H1 (cell line): ENCODE measurements around the gene PAX9.

Experiments used
- CREB1 ChIP-seq: IDR thresholded peaks from 2 replicates; pipeline ENCODE4 v1.6.1; 2012; ENCODE audit warnings: inconsistent platforms
- EP300 ChIP-seq, 2 experiments: IDR thresholded peaks; 1 replicate in 1 of 2; 2 replicates in 1 of 2; pipeline ENCODE4 v1.6.1; 2011 to 2012; ENCODE audit warnings: low read depth in 2 of 2, low read length in 2 of 2, mild to moderate bottlenecking in 2 of 2, borderline replicate concordance in 1 of 2, inconsistent platforms in 1 of 2, moderate library complexity in 1 of 2
- EZH2 ChIP-seq: fragments of 200-600 bp; sonication (generic); IDR thresholded peaks from 2 replicates; pipeline ENCODE4 v1.7.1; 2012; ENCODE audit warnings: low read depth, mild to moderate bottlenecking, moderate library complexity, low read length, inconsistent platforms; ENCODE audit not compliant: severe bottlenecking
- FOSL1 ChIP-seq: IDR thresholded peaks from 2 replicates; pipeline ENCODE4 v1.6.1; 2011; ENCODE audit warnings: mild to moderate bottlenecking, low read depth, low read length, moderate library complexity; ENCODE audit not compliant: insufficient read depth
- GABPA ChIP-seq: IDR thresholded peaks from 2 replicates; pipeline ENCODE4 v1.6.1; 2011; ENCODE audit warnings: mild to moderate bottlenecking, low read length, moderate library complexity, borderline replicate concordance; ENCODE audit not compliant: insufficient read depth
- JUN ChIP-seq: IDR thresholded peaks from 2 replicates; pipeline ENCODE4 v1.6.1; 2011; ENCODE audit warnings: low read depth, mild to moderate bottlenecking, improper control_type of control experiment, low read length
- MAFK ChIP-seq: IDR thresholded peaks from 2 replicates; pipeline ENCODE4 v1.6.1; 2012; ENCODE audit warnings: low read depth, mild to moderate bottlenecking, improper control_type of control experiment, low read length
- POLR2A ChIP-seq, 2 experiments: IDR thresholded peaks; 1 replicate in 1 of 2; 2 replicates in 1 of 2; pipeline ENCODE4 v1.6.1; 2011; ENCODE audit warnings: low read depth in 2 of 2, low read length in 2 of 2, mild to moderate bottlenecking in 2 of 2; ENCODE audit errors: control extremely low read depth in 1 of 2
- POLR2AphosphoS5 ChIP-seq: IDR thresholded peaks from 2 replicates; pipeline ENCODE4 v1.6.1; 2011; ENCODE audit warnings: low read depth, low read length
- SIRT6 ChIP-seq: IDR thresholded peaks from one replicate; pipeline ENCODE4 v1.7.1; 2012; ENCODE audit warnings: low read length, inconsistent platforms
- YY1 ChIP-seq: IDR thresholded peaks from 2 replicates; pipeline ENCODE4 v1.6.1; 2011; ENCODE audit warnings: low read depth, mild to moderate bottlenecking, low read length
- TF ChIP-seq, protein P1 (sequence below), 3 experiments: IDR thresholded peaks; 1 replicate in 2 of 3; 2 replicates in 1 of 3; pipeline versions ENCODE4 v1.5.1 to v1.6.1; 2011; ENCODE audit warnings: low read length in 3 of 3, mild to moderate bottlenecking in 3 of 3, inconsistent platforms in 2 of 3, low read depth in 1 of 3, moderate library complexity in 1 of 3; ENCODE audit not compliant: insufficient read depth in 1 of 3; ENCODE audit errors: control extremely low read depth in 1 of 3
- TF ChIP-seq, protein P2 (sequence below): IDR thresholded peaks from 2 replicates; pipeline ENCODE4 v1.6.1; 2012; ENCODE audit warnings: inconsistent platforms

- TF ChIP-seq POLR2A (IDR thresholded peaks at IDR 0.05; ENCODE audit: control extremely low read depth in 1 of 2, low read depth in 2 of 2, low read length in 2 of 2) (no peak), SIRT6 (no peak), CREB1 (no peak), GABPA (no peak), JUN (no peak), YY1 (no peak), EP300 (IDR thresholded peaks at IDR 0.05; ENCODE audit: borderline replicate concordance in 1 of 2, low read depth in 2 of 2, low read length in 2 of 2) (no peak), MAFK (no peak), POLR2AphosphoS5 (no peak), FOSL1 (no peak), EZH2 (peak; percentile 21)
- TF ChIP-seq, protein P1, sequence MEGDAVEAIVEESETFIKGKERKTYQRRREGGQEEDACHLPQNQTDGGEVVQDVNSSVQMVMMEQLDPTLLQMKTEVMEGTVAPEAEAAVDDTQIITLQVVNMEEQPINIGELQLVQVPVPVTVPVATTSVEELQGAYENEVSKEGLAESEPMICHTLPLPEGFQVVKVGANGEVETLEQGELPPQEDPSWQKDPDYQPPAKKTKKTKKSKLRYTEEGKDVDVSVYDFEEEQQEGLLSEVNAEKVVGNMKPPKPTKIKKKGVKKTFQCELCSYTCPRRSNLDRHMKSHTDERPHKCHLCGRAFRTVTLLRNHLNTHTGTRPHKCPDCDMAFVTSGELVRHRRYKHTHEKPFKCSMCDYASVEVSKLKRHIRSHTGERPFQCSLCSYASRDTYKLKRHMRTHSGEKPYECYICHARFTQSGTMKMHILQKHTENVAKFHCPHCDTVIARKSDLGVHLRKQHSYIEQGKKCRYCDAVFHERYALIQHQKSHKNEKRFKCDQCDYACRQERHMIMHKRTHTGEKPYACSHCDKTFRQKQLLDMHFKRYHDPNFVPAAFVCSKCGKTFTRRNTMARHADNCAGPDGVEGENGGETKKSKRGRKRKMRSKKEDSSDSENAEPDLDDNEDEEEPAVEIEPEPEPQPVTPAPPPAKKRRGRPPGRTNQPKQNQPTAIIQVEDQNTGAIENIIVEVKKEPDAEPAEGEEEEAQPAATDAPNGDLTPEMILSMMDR (IDR thresholded peaks at IDR 0.05; ENCODE audit: control extremely low read depth in 1 of 3, insufficient read depth in 1 of 3, low read depth in 1 of 3, low read length in 3 of 3), result no peak
- TF ChIP-seq, protein P2, sequence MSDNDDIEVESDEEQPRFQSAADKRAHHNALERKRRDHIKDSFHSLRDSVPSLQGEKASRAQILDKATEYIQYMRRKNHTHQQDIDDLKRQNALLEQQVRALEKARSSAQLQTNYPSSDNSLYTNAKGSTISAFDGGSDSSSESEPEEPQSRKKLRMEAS, result no peak
Measured at GRCh38 chr14:36658123-36659009, 3.3 kb upstream of the PAX9 start.
